Right lobe of liver (tissue), 4 donors: Measurements from ENCODE around the gene LARP4B.

Source experiments
- POLR2A ChIP-seq: fragments of 450-650 bp; IDR thresholded peaks from one replicate; pipeline ENCODE4 v1.6.1; 2017; ENCODE audit warnings: antibody characterized with exemption, mild to moderate bottlenecking
- TF ChIP-seq, protein P1 (sequence below), 4 donors: fragments of 200-600 bp in 3 of 4; fragments of 450-650 bp in 1 of 4; IDR thresholded peaks; one replicate each; pipeline versions ENCODE4 v1.5.1 to v1.8.0; 2016 to 2022; ENCODE audit warnings: antibody characterized with exemption in 4 of 4, mild to moderate bottlenecking in 2 of 4
- donor health status: DM: no; HTN: no; CAD: no.
- donor health status: DM: no; HTN: no; CAD: no.
- donor health status: DM: no; HTN: yes; CAD: no.

DNA sequence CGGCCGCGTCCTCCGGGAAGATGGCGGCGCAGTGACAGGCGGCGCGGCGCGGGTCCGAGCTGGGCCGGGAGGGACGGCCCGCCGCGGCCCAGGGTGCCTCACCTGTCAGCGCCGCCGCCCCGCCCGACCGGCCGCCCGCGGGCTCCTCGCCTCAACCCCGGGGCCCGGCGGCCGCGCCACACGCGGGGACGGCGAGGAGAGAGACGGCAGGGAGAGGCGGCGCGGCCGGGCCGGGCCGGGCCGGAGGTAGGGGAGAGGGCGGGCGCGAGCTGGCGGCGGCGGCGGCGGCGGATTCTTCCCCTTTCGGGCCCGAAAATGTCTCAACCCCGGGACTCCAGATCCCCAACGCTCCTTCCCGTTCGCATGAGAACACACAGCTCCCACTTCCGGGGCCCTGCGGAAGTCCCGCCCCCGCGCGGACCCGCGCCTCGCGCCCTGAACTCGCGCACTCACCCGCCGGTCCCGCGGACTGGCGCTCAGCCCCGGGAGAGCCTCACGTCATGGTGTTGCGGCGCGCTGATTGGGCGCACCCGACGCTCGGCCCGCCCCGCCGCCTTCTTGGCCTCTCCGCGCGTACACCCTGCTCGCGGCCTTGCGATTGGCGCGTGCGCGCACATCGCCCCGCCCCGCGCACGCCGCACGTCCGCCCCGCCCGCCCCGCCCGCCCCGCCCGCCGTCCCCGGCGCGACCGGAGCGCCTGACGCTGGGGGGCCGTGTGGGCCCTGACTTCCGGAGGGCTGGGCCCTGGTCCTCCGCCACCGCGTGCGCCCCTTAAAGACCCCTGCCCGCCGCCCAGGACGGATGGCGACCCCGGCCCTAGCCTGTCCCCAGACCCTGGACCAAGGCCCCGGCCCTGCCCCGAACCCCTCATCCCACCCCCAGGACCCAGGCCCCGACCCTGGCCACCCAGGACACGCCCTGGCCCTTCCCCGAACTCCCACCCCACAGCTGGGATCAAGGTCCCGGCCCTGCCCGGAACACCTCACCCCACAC lies at the start of gene LARP4B:
- TF ChIP-seq POLR2A = peak; percentile 75
- TF ChIP-seq, protein P1, sequence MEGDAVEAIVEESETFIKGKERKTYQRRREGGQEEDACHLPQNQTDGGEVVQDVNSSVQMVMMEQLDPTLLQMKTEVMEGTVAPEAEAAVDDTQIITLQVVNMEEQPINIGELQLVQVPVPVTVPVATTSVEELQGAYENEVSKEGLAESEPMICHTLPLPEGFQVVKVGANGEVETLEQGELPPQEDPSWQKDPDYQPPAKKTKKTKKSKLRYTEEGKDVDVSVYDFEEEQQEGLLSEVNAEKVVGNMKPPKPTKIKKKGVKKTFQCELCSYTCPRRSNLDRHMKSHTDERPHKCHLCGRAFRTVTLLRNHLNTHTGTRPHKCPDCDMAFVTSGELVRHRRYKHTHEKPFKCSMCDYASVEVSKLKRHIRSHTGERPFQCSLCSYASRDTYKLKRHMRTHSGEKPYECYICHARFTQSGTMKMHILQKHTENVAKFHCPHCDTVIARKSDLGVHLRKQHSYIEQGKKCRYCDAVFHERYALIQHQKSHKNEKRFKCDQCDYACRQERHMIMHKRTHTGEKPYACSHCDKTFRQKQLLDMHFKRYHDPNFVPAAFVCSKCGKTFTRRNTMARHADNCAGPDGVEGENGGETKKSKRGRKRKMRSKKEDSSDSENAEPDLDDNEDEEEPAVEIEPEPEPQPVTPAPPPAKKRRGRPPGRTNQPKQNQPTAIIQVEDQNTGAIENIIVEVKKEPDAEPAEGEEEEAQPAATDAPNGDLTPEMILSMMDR (IDR thresholded peaks at IDR 0.05) = no peak
